Measurements from ENCODE around the gene CTPS1. TPM values are rescaled to one million over a fixed set of nuclear protein-coding genes. Genes with fewer than 3 reads are reported as not detected.
A peak's percentile ranks its signal among the peaks of the same experiment; 100 is the strongest.

The CTPS1 gene
- total and polyA plus RNA-seq, 2 of the 13 experiments (the other 11 are each of a cell fraction or from before 2014, with no cell fraction given) = 9.6 to 42.8 TPM

GRCh38 chr1:40944841-40945430 lies 34.6 kb upstream of the CTPS1 start (continued):
- TF ChIP-seq ZNF597 (CRISPR knock-in tag; IDR thresholded peaks at IDR 0.05) (no peak), THAP7 (CRISPR knock-in tag; IDR thresholded peaks at IDR 0.05) (no peak), TFDP2 (CRISPR knock-in tag; IDR thresholded peaks at IDR 0.05) (no peak), ZFP36L2 (CRISPR knock-in tag; IDR thresholded peaks at IDR 0.05) (no peak), RFX5 (IDR thresholded peaks at IDR 0.05; ENCODE audit: low read depth, low read length) (no peak), KDM5A (IDR thresholded peaks at IDR 0.05; ENCODE audit: borderline replicate concordance, low read length) (no peak), TEAD3 (CRISPR knock-in tag; optimal IDR thresholded peaks at IDR 0.05; ENCODE audit: borderline replicate concordance) (peak; percentile 60), SMARCC2 (IDR thresholded peaks at IDR 0.05) (no peak), ZNF329 (CRISPR knock-in tag; IDR thresholded peaks at IDR 0.05; ENCODE audit: low read depth) (no peak), ZNF816 (CRISPR knock-in tag; IDR thresholded peaks at IDR 0.05; ENCODE audit: borderline replicate concordance) (no peak), HINFP (CRISPR knock-in tag; IDR thresholded peaks at IDR 0.05; ENCODE audit: low read depth) (no peak; the same call in 1 of the 2 replicates), ZMAT3 (CRISPR knock-in tag; conservative IDR thresholded peaks at IDR 0.05) (0 out of 2 replicates have a peak, but pooled peaks have one; percentile 25), ZSCAN21 (CRISPR knock-in tag; IDR thresholded peaks at IDR 0.05; ENCODE audit: borderline replicate concordance) (peak; percentile 54; the same call in 1 of the 2 replicates), MBNL3 (CRISPR knock-in tag; conservative IDR thresholded peaks at IDR 0.05) (no peak), CREBL2 (CRISPR knock-in tag; IDR thresholded peaks at IDR 0.05; ENCODE audit: borderline replicate concordance) (no peak), ZBTB4 (CRISPR knock-in tag; IDR thresholded peaks at IDR 0.05; ENCODE audit: borderline replicate concordance) (no peak), ZNF674 (CRISPR knock-in tag; IDR thresholded peaks at IDR 0.05; ENCODE audit: low read depth) (no peak), ZNF224 (CRISPR knock-in tag; IDR thresholded peaks at IDR 0.05) (no peak), ZSCAN29 (CRISPR knock-in tag; conservative IDR thresholded peaks at IDR 0.05) (no peak), DNMT1 (CRISPR knock-in tag; IDR thresholded peaks at IDR 0.05) (no peak)
